ENCODE results near the gene NRDC.
"Not testable (repeated sequence)": the region's sequence is repeated elsewhere in the genome, so short reads cannot be mapped to it uniquely, and the experiment has no call there.

NRDC gene

GRCh38 chr1:51877434-51878307 lies 856 bp downstream of the NRDC start:
- DNase-seq (ENCODE audit: low spot score), result peak; percentile 50

- no peak for DNase-seq (ENCODE audit: low spot score)
Measured at GRCh38 chr1:51875836-51876235, 2.7 kb downstream of the NRDC start.

- no peak for DNase-seq (ENCODE audit: low spot score)
Measured at GRCh38 chr1:51875291-51875772, 3.2 kb downstream of the NRDC start.

GRCh38 chr1:51873270-51873669 lies 5.3 kb downstream of the NRDC start:
- DNase-seq (ENCODE audit: low spot score), result not testable (repeated sequence)

GRCh38 chr1:51871351-51871975 lies 7.1 kb downstream of the NRDC start:
- DNase-seq (ENCODE audit: low spot score), result no peak

GRCh38 chr1:51870603-51871350 lies 7.8 kb downstream of the NRDC start:
- no peak for DNase-seq (ENCODE audit: low spot score)

- no peak for DNase-seq (ENCODE audit: low spot score)
Measured at GRCh38 chr1:51867479-51868232, 10.9 kb downstream of the NRDC start.

- DNase-seq (ENCODE audit: low spot score), result no peak
Measured at GRCh38 chr1:51863384-51863783, 15.1 kb downstream of the NRDC start.

GRCh38 chr1:51861669-51862068 lies 16.9 kb downstream of the NRDC start:
- peak; percentile 5 for DNase-seq (ENCODE audit: low spot score)

- DNase-seq (ENCODE audit: low spot score), result no peak
Measured at GRCh38 chr1:51859735-51860134, 18.8 kb downstream of the NRDC start.

GRCh38 chr1:51859333-51859732 lies 19.2 kb downstream of the NRDC start:
- no peak for DNase-seq (ENCODE audit: low spot score)

GRCh38 chr1:51858892-51859291 lies 19.6 kb downstream of the NRDC start:
- DNase-seq (ENCODE audit: low spot score), result no peak

- no peak for DNase-seq (ENCODE audit: low spot score)
Measured at GRCh38 chr1:51856745-51857144, 21.8 kb downstream of the NRDC start.

GRCh38 chr1:51855624-51856023 lies 22.9 kb downstream of the NRDC start:
- DNase-seq (ENCODE audit: low spot score), result no peak

- DNase-seq (ENCODE audit: low spot score), result no peak
Measured at GRCh38 chr1:51853360-51853759, 25.2 kb downstream of the NRDC start.

- DNase-seq (ENCODE audit: low spot score), result no peak
Measured at GRCh38 chr1:51851882-51852396, 26.6 kb downstream of the NRDC start.

GRCh38 chr1:51850420-51851223 lies 27.9 kb downstream of the NRDC start:
- no peak for DNase-seq (ENCODE audit: low spot score)

- no peak for DNase-seq (ENCODE audit: low spot score)
Measured at GRCh38 chr1:51847294-51847920, 31.1 kb downstream of the NRDC start.

GRCh38 chr1:51843948-51844347 lies 34.6 kb downstream of the NRDC start:
- no peak for DNase-seq (ENCODE audit: low spot score)

GRCh38 chr1:51842261-51842660 lies 36.3 kb downstream of the NRDC start:
- no peak for DNase-seq (ENCODE audit: low spot score)
